KOPT-K1 (cell line): Measurements from ENCODE around the gene OGA.

ENCODE experiments used
- H3K27ac ChIP-seq: fragments of 200-600 bp; sonication (generic); 2 replicates; pipeline ENCODE4 v1.5.1; 2016; ENCODE audit warnings: antibody characterized with exemption, mild to moderate bottlenecking, low read depth, low read length; ENCODE audit not compliant: poor library complexity, severe bottlenecking
- H3K36me3 ChIP-seq: fragments of 200-600 bp; sonication (generic); 2 replicates; pipeline ENCODE4 v1.5.1; 2017; ENCODE audit warnings: antibody characterized with exemption, mild to moderate bottlenecking, low read length, moderate library complexity; ENCODE audit not compliant: insufficient read depth
- H3K9me3 ChIP-seq: fragments of 200-600 bp; sonication (generic); 2 replicates; pipeline ENCODE4 v1.5.1; 2017; ENCODE audit warnings: antibody characterized with exemption, low read length, mild to moderate bottlenecking; ENCODE audit not compliant: insufficient read depth, poor library complexity, severe bottlenecking

Gene OGA

DNA sequence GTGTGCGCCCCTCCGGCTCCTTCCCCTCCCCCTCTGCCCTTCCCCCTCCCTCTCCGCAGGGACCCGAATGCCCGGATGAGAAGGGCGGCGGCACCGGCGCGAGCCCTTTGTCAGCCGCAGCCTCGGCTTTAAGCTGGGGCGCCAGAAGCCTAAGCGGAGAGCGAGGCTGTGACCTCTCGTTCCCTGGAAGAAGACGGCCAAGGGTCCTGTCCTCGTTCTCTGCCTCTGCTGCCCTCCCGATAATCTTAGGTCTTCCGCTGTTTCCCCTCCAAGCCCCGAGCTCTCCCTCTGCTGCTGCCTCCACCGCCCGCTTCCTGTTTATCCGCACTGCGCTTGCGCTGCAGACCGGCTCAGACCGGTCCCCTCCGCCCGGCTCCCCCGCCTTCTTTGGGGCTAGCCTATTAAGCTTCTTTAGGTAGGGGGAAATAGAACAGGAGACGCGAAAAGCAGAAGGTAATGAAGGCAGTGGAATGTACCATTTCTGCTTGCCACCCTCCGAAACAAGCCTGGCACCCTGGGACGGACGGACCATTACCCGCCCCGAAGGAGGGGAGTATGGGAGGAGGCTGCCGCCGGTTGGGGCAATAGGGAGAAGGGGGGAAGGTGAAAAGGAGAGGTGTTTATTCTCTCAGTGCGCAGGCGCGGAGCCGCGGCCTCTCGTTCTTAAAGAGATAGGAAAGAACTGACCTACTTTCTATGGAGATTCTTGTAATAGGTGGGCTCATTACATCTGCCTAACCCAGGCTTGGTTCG is at the start of gene OGA:
Gene OGA (minus strand): TSS at position 326 of the 753 bp plus-strand sequence. CDS start 422 bp downstream, outside the sequence.
- Histone ChIP-seq H3K27ac (peak within 1 kb of the TSS; percentile 81), H3K36me3 (peaks cover 8% of the 10 kb centered on the region), H3K9me3 (no peaks in the 10 kb centered on the region)

- Histone ChIP-seq H3K27ac (no peak overlapping the region), H3K36me3 (no peaks in the 10 kb centered on the region), H3K9me3 (no peaks in the 10 kb centered on the region)
These were observed 49.7 kb upstream of the OGA start for GRCh38 chr10:101867931-101868330.

- Histone ChIP-seq H3K36me3 (no peaks in the 10 kb centered on the region), H3K27ac (no peak overlapping the region), H3K9me3 (peaks cover 14% of the 10 kb centered on the region)
These were observed 41.3 kb upstream of the OGA start for GRCh38 chr10:101859530-101859929.

GRCh38 chr10:101858723-101859500 is 40.7 kb upstream of the OGA start:
- Histone ChIP-seq H3K9me3 (peaks cover 14% of the 10 kb centered on the region), H3K27ac (no peak overlapping the region), H3K36me3 (no peaks in the 10 kb centered on the region)

- Histone ChIP-seq H3K36me3 (no peaks in the 10 kb centered on the region), H3K9me3 (peaks cover 14% of the 10 kb centered on the region), H3K27ac (no peak overlapping the region)
These were observed 39.7 kb upstream of the OGA start for GRCh38 chr10:101857802-101858476.

DNA sequence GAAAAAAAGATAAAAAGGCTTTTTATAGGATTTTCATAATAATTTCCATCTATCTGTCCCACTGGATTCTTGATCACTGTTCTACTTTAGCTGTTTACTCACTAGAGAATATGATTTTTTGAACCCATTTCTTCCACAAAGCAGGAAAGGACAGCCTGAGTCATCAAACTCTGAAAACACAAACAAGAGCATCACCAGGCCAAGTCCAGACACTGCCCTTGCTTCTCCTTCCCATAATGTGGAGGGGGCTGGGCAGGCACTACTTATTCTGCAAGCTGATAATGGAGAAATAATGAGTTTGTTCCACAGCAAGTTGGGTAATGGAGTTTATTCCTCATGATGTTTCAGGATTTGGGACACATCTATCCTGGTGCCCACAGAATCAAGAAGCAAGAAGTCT is 38.4 kb upstream of the OGA start:
- no peaks in the 10 kb centered on the region for H3K36me3 ChIP-seq
- H3K27ac ChIP-seq: no peak overlapping the region
- H3K9me3 ChIP-seq: peaks cover 14% of the 10 kb centered on the region

DNA sequence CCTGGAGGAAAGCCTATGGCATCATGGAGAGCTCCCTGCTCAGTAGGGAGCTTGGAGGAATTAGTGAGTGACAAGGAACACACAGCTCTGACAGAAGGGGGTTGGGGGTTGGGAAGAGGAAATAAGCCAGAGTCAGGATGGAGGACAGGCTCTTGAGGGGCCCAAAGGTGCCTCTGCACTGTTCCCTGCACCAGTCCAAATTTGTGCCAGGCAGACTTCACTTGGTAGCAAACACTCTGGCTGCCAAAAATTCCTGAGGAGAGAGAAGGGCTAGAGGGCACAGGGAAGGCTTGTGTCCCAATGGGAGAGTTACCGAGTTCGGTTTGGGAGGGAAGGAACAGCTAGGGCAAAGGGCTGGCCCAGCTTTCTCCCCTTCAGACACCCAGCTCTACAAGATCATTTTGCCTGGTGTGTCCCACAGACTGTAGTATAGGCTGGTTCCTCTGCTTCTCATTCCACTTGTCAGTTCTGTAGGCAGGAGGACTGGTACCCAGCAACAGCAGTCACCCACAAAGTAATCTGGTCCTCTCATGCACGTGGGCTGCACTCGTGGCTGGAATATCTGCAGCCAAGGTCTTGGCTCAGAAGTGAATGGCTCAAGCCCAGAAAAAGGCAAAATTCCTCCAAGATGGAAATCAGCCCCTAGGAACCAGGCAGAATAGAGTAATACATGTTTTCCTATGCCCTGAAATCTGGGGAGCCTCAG is 33.3 kb upstream of the OGA start:
- Histone ChIP-seq H3K9me3 (no peaks in the 10 kb centered on the region), H3K27ac (no peak overlapping the region), H3K36me3 (no peaks in the 10 kb centered on the region)

- H3K36me3 ChIP-seq: no peaks in the 10 kb centered on the region
- no peaks in the 10 kb centered on the region for H3K9me3 ChIP-seq
- no peak overlapping the region for H3K27ac ChIP-seq
These were observed 32.5 kb upstream of the OGA start for GRCh38 chr10:101850749-101851148.

GRCh38 chr10:101848894-101849351 is 30.7 kb upstream of the OGA start:
- Histone ChIP-seq H3K27ac (no peak overlapping the region), H3K36me3 (no peaks in the 10 kb centered on the region), H3K9me3 (no peaks in the 10 kb centered on the region)

DNA sequence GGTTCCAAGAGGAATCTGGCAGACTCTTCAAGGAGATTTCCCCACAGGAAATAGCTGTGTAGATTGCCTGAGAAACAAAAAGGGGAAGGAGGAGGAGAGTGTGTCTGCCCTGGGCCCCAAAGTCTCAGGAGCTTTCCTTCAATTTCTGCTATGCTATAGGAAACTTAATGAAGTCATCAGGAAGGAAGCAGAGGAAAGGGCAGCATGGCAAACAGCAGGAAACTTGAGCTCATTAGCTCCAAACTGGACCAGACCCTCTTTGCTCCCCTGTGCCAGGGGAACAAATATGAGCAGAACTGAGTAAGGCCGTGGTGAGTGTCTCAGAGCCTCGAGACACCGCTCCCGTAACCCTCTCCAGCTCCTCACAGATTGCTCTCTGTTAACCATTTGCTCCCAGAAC is 30.2 kb upstream of the OGA start:
- no peak overlapping the region for H3K27ac ChIP-seq
- no peaks in the 10 kb centered on the region for H3K36me3 ChIP-seq
- H3K9me3 ChIP-seq: no peaks in the 10 kb centered on the region

GRCh38 chr10:101845893-101846292 is 27.6 kb upstream of the OGA start:
- Histone ChIP-seq H3K9me3 (no peaks in the 10 kb centered on the region), H3K27ac (no peak overlapping the region), H3K36me3 (no peaks in the 10 kb centered on the region)

DNA sequence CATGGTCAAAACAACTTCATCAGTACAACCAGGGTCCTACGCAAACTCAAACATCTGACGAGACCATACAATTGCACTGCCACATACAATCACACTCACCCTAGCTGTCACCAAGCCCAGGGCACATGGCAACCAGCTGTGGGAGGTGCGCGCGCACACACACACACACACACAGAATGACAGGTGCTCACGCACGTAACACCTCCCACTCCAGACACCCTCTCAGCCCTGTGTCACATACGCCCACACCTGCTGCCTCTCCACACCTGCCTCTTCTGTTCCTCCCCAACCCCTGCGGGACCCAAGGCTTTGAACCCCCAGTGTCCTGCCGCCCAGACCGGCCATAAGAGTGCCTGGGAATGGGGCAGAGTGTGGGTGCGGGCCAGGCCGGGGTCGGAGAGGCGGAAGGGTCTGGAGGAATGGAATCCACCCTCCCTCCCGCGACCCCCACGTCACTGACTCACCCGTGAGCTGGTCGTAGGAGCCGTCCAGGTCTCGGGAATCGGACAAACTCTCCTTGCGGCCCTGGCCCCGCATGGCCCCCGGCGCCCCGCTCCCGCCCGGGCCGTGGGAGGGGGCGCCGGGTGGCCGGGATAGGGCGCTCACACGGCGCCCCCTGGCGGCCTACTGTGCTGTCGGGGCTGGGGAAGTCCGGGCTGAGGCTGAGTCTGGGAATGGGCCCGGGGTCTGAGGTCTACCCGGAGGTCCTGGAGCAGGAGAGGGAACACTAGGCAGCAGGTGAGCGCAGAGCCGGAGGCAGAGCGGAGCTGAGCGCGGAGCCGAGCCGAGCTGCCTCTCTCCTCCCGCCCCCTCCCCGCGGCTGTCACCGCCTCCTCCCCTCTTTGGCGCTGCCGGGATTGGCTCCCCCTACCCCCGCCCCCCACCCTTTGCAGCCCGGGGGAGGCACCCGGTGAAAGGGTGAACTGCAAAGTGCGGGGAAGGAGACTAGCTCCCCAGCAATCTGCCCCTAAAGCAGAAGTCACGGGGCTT is 25.1 kb upstream of the OGA start, which contains the start of gene KCNIP2:
Gene KCNIP2 (minus strand): TSS at position 769 of the 990 bp plus-strand sequence. CDS start 232 bp downstream, at position 537.
- Histone ChIP-seq H3K36me3 (no peaks in the 10 kb centered on the region), H3K27ac (no peak within 1 kb of the TSS), H3K9me3 (no peaks in the 10 kb centered on the region)

DNA sequence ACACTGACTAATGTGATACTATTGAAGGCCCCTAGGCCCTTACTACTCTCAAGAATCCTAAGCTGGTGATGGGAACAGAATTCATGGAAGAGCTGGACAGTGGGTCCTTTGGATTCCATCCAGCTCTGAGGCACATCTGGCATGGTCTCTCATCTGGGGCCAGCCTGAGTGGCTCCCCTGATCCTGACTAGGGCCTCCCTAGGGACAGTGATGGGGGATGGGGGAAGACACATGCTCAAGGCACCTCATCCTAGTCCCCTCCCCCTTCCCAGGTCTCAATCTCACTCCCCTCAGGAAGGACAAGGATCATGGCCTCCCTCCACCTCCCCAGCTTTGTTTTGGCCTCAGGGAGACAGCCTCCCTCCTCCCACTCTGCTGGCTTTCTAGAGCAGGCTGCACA is 23.6 kb upstream of the OGA start:
- Histone ChIP-seq H3K36me3 (no peaks in the 10 kb centered on the region), H3K9me3 (no peaks in the 10 kb centered on the region), H3K27ac (no peak overlapping the region)
